T-helper 9 cell (primary cell): Measurements from ENCODE around the gene DMD.
"Not testable (repeated sequence)": the region's sequence is repeated elsewhere in the genome, so short reads cannot be mapped to it uniquely, and the experiment has no call there.

Source experiments
- DNase-seq: peaks from one replicate; pipeline ENCODE4 v3.0.0-alpha.2; 2020

DMD gene

GRCh38 chrX:32592786-32593185 lies 618.6 kb downstream of the DMD start:
- no peak for DNase-seq

GRCh38 chrX:32591589-32591988 lies 619.8 kb downstream of the DMD start:
- DNase-seq: no peak

DNA sequence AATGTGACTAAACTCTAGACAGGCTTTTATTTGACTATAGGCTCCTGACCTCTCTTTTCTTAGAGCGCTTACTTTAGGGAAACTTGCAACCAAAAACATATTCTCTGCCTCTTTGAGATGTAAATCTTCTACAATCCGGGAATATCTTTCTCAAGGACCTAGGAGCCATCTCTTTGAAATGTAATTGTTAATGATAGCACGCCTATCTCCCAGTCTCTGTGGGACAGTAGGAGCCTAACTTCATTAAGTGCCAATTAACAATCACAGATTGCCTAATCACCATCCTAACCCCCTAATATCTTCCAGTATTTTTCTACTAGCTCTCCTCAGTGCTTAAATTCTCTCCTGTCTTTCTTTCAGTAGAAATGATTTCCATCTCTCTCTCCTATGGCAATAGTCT lies 628.6 kb downstream of the DMD start:
- no peak for DNase-seq

DNA sequence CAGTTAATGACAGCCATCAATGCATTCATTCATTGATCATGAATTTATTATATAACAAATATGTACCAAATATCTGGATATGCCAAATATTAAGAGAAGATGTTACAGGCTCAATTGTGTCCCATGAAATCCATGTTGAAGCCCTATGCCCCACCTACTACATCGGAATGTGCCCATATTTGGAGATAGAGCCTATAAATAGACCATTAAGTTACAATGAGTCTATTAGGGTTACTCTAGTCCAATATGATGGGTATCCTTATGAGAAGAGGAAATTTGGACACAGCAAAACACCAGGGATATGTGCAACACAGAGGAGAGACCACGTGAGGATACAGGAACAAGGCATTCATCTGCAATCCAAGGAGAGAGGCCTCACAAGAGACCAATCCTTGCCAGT lies 634.5 kb downstream of the DMD start:
- no peak for DNase-seq

DNA sequence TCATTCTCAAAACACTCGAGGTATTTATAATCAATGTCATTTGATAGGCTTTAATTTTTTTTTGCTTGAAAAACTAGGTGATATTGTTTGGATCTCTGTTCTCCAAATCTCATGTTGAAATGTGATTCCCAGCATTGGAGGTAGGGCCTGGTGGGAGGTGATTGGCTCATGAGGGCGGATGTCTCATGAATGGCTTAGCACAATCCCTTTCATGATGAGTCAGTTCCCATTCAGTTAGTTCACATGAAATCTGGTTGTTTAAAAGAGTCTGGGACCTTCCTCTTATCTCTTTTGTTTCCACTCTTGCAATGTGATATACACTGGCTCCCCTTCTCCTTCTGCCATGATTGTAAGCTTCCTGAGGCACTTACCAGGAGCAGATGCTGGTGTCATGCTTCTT lies 638.7 kb downstream of the DMD start:
- no peak for DNase-seq

DNA sequence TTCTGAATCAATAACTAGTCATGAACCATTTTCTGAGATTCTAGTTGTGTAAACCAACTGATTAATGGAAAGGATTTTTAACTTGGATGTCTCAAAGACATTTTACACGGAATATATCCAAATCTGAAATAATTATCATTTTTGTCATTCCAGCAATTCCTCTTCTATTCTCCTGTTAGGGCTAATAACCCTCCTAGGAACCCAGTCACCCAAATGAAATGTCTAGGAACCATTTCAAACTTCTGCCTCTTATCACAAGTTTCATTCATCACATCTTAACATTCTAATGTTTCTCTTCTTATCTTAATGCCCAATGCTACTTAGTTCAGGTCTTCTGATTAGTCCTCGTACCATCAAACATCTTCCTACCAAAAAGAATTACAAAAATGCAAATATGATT lies 639.8 kb downstream of the DMD start:
- no peak for DNase-seq

DNA sequence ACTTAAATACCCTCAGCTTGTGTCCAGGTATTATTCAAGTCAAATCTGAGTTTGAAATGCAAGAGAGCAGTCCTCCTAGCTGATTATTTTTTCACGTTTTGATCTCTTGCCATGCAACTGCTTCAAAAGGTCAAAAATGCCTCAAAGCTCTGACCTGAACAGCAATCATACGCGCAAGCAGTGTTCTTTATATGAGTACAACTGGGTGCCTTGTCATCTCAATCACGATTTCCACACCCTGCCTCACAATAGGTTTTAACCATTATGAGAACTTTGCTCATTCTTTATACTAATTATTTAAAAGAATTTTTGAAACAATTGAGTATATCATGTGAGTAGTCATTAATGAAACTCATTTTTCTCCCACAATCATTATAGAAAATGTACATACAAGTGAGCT lies 649.1 kb downstream of the DMD start:
- no peak for DNase-seq

- DNase-seq: no peak
Measured at GRCh38 chrX:32545101-32545500, 666.2 kb downstream of the DMD start.

GRCh38 chrX:32538554-32538953 lies 672.8 kb downstream of the DMD start:
- DNase-seq: no peak

- no peak for DNase-seq
Measured at GRCh38 chrX:32533848-32534247, 677.5 kb downstream of the DMD start.

DNA sequence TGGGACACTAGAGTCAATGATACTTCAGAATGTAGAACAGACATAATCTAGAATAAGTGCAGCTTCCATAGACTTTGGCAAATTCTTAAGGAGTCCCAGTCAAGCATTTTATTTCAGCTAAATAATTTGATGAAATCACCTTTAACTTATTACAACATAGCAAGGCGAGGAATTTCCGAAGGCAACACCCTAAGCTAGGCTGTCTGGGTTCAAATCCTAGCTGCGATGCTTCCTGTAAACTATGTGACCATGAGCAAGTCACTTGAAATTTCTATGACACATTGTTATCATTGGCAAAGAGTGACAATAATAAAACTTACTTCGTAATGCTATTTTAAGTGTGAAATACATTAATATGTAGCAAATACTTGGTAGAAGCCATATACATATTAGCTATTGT lies 679.1 kb downstream of the DMD start:
- no peak for DNase-seq

GRCh38 chrX:32530802-32531403 lies 680.4 kb downstream of the DMD start:
- DNase-seq: no peak

- DNase-seq: not testable (repeated sequence)
Measured at GRCh38 chrX:32528451-32528850, 682.9 kb downstream of the DMD start.

DNA sequence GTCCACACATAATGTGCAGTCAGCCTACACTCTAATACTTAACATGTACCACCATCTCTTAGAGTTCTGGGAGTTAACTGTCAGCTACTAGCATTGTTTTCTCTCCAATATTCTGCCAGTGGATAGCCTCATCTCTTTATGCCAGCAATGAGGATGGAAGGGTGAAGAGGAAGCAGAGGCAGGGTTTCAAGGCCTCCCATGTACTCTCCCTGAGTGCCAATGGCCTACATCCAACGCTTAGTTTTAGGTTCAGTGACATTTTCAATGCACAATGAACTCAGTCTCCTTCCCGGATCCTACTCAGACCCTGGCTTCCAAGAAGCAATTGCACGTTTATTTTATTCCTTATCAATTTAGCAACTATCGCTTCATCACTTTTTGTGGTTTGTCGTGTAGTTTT lies 686.1 kb downstream of the DMD start:
- DNase-seq: no peak

GRCh38 chrX:32524385-32524784 lies 687.0 kb downstream of the DMD start:
- DNase-seq: no peak

DNA sequence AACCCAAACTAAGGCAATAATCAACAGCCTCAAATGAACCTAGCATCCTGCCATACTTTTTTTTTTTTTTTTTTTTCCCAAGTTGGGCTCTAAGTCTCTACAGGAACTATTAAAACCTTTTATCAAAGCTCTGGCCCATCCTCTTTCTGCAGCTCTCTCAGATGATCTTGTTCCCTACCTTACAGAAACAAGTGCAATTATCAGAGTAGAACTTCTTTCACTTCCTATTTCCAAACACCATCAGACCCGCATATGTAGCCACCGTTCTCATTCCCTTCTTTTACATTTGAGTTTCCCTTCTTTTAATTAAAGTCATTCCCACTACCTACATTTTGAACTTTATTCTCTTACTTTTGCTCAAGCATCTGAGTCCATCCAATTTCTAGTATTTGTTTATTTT lies 690.6 kb downstream of the DMD start:
- DNase-seq: no peak

GRCh38 chrX:32514986-32515385 lies 696.4 kb downstream of the DMD start:
- DNase-seq: no peak

DNA sequence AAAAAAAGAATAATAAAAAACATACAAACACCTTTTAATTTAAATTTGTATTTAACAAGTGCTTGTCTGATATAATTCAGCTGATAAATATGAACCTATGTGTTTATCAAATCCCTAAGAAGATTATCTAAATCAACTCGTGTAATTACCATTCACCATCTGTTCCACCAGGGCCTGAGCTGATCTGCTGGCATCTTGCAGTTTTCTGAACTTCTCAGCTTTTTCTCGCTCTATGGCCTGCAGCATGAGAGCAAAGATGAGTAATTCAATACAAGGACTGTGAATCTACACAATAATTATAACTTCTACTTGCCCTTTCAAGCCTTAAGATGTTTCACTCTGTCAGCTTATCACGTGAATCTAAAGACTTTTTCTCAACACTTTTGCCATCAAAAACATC lies 709.7 kb downstream of the DMD start:
- no peak for DNase-seq

DNA sequence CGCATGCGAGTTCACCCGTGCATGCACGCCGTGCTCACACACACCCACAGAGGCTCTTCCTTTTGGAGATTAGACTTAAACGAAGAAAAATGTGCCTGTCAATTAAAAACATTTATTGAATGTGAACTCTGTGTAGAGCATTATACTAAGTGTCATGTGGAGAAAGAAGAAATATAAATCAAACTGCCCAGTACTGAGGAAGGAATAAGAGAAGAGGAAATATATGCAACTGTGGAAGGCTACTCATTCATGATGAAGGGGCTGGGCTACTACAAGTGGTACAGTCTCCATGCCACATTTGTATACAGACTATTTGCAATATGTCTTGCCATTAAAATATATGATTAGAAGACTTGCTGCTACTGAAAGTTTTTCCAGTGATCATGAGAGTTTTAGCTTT lies 714.7 kb downstream of the DMD start:
- no peak for DNase-seq

GRCh38 chrX:32495855-32496254 lies 715.5 kb downstream of the DMD start:
- DNase-seq: no peak

GRCh38 chrX:32489125-32489524 lies 722.2 kb downstream of the DMD start:
- no peak for DNase-seq

- no peak for DNase-seq
Measured at GRCh38 chrX:32483534-32484136, 727.7 kb downstream of the DMD start.

DNA sequence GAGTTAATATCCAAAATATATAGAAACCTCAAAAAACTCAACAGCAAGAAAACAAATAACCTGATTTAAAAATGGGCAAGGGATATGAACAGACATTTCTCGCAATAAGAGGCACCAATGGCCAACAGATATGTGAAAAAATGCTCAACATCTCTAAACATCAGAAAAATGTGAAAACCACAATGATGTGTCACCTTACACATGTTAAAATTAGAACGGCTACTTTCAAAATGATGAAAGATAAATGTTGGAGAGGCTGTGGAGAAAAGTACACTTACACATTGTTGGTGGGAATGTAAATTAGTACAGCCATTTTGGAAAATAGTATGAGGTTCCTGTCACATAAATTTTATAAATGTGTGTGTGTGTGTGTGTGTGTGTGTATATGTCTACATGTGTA lies 731.3 kb downstream of the DMD start:
- no peak for DNase-seq

DNA sequence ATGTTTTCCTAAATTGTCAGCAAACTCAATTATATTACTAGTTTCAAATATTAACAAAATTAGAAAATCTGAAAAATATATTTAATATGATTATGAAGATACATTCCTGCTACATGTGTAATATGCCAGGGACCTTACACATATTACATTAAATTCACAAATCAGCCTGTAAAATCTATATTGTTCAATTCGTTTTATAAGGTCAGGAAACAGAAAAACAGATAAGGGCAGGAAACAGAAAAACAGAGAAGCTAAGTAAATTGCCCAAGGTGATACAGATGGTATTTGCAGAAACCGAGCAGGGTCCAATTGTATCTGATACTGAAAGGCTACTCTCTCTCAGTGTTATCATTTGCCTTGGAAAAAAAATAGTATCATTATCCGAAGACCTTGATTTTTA lies 739.0 kb downstream of the DMD start:
- no peak for DNase-seq

- DNase-seq: no peak
Measured at GRCh38 chrX:32455704-32456103, 755.6 kb downstream of the DMD start.
